DMS79 treated with DMSO at 0.1 percent for 48 hours (cell line): ENCODE results near the gene ADGRG7.

Source experiments
- DNase-seq: peaks from one replicate; lab custom pipeline; 2025; lab: John Stamatoyannopoulos, UW

ADGRG7 gene

GRCh38 chr3:100700708-100701107 lies 91.3 kb downstream of the ADGRG7 start:
- no peak for DNase-seq

- DNase-seq = no peak
Measured at GRCh38 chr3:100702082-100702979, 92.9 kb downstream of the ADGRG7 start.

GRCh38 chr3:100702980-100703345 lies 93.6 kb downstream of the ADGRG7 start:
- DNase-seq = no peak

- no peak for DNase-seq
Measured at GRCh38 chr3:100703865-100704264, 94.5 kb downstream of the ADGRG7 start.

DNA sequence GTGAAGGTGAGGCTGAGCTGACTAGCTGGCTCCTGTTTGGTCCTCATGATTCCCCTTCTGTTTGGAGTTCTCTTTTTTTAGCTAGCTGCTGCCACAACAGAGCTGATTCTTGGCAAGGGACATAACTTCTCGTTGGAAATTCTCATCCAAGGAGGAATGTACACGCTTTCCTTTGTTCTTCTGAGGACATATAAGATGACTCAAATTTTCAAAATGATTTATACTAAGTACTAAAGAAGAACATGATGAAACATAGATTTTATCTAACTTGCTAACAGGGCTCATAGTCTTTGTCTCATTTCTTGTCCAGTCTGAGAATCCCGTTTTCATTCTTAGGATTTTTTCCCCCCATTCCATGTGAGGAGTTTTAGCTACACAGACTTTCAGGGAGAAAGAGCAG lies 97.0 kb downstream of the ADGRG7 start:
- no peak for DNase-seq

GRCh38 chr3:100708644-100708988 lies 99.2 kb downstream of the ADGRG7 start:
- no peak for DNase-seq

- DNase-seq = peak; percentile 94
Measured at GRCh38 chr3:100708989-100709841, 99.8 kb downstream of the ADGRG7 start, which contains the start of gene TFG. TFG (plus strand) TSS chr3:100709494; CDS start chr3:100713686, 4,192 bp downstream.

- peak; percentile 4 for DNase-seq
Measured at GRCh38 chr3:100709842-100710260, 100.5 kb downstream of the ADGRG7 start.

DNA sequence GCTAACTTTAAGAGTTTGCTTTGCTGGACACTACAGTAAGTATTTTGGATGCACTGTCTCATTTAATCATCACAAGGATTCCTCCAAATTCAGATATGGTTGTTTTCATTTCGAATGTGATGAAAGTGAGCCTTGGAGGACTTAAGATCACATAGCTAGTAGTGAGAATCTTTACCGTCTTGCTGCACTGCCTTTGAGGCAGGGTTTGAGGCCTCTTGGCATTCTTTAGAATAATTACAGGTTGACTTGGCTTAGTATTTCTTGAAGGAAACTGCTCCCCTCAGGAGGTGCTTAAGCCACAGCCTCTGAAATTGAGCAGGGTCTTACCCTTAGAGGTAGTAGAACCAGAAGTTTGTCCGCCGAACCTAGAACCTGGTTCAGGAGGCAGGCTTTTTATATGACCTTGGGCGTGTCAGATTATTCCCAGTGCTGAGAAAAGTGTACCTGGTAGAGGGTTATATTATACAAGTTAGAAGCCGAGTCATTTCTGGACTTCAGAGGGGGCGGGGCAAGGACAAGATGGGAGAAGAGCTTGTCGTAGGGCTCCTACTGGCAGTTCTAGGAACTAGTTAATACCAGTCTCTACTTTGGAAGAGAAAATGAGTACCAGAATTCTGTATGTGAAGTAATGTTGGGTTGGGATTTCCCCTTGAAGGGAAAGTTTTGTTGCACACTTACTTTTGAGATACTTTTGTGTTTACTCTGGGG lies 101.0 kb downstream of the ADGRG7 start:
- no peak for DNase-seq

DNA sequence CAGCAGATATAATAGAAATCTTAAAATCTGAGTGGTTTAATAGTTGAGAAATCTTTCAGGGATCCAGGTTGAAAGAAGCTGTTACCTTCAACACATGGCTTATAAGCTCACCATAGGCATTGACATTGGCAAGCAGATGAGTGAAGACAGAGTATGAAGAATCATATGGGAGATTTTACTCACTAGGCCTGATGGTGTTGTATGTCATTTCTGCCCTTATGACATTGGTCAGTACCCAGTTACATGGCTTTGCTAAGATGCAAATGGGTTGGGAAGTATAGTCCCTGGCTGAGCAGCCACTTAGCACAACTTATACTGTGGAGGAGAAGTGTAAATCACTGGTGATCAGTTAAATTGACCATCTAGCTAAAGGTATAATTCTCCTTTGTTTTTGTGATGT lies 105.8 kb downstream of the ADGRG7 start:
- DNase-seq = no peak

GRCh38 chr3:100717063-100717462 lies 107.7 kb downstream of the ADGRG7 start:
- no peak for DNase-seq

GRCh38 chr3:100717637-100718487 lies 108.5 kb downstream of the ADGRG7 start:
- no peak for DNase-seq

GRCh38 chr3:100719136-100719535 lies 109.7 kb downstream of the ADGRG7 start:
- no peak for DNase-seq

- no peak for DNase-seq
Measured at GRCh38 chr3:100720426-100720825, 111.0 kb downstream of the ADGRG7 start.

- no peak for DNase-seq
Measured at GRCh38 chr3:100725935-100726513, 116.6 kb downstream of the ADGRG7 start.

DNA sequence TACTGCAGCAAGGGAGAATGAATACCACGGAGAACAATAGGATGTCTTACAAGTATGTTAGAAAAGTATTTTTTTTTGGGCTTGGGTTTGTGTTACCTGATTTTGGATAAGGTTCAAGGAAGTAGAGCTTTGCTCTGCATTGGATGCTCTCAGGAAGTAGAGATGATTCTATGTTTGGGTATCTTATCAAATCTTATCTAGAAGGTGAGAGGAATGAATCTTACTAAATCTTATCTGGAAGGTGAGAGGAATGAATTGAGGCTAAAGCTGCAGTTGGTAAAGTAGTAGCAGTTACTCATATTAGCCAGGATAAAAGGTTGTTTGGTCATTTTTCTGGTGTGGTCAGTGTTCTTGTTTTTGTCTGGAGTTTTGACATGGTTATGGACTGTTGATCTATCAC lies 117.3 kb downstream of the ADGRG7 start:
- DNase-seq = no peak

DNA sequence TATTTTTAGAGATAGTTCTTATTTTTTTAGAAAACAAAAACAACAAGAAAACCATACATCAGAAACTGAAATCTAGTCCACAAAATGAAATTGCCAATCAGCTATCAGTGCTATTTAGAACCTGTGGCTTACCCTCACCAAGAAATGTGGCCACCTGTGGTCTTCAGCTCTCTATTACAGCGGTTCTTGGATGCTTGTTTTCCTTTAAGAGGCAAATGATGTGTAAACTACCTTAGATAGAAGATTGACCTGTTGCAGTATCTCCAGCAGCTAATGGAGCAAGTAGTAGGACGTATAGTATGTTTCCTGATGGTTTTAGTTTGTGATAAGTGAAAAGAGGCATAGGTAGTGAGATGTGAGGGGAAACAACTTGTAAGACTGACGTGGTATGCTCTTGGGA lies 121.1 kb downstream of the ADGRG7 start:
- no peak for DNase-seq

- DNase-seq = no peak
Measured at GRCh38 chr3:100732435-100732834, 123.0 kb downstream of the ADGRG7 start.

DNA sequence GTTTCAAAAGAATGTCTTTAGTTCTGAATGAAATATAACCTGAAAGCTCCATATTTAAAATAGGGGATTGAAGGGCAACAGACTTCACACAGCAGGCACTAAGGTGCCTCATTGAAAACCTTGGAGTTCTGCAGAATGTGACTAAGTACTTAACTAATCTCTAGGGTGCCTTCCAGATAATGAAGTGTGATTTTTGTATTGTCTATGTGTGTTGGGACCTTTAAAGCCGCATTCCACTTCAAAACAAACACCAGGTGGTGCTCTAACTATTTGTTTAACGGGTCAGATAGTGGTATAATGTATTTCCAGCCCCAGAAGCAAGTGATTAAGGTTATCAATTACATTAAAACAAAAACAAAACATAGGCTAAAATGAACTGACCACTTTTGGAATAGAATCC lies 127.9 kb downstream of the ADGRG7 start:
- DNase-seq = no peak

DNA sequence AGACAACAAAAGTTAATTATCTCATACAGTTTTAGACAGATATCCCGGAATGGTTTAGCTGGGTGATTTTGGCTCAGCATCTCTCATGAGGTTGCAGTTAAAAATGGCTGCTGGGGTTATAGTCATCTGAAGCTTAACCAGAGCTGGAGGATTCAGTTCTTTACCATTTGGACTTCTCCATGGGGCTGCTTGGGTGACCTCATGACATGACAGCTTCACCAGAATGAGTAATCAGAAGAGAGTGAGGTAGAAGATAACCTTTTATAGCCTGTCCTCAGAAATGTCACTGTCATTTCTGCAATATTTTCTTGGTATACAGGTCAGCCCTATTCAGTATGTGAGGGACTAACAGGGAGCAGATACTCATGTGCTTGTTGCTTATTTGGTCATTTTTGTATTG lies 130.8 kb downstream of the ADGRG7 start:
- DNase-seq = no peak

- no peak for DNase-seq
Measured at GRCh38 chr3:100743535-100743934, 134.1 kb downstream of the ADGRG7 start.
